WTC11 (cell line): ENCODE results near the gene EBI3.

Experiments
- CBFB ChIP-seq: sonication (generic); formaldehyde crosslinking; IDR thresholded peaks from 2 replicates; pipeline ENCODE4 v1.8.1; 2022; ENCODE audit warnings: mild to moderate bottlenecking, low read depth, missing genetic modification reagents
- CTCF ChIP-seq: fragments of 200-600 bp; IDR thresholded peaks from 2 replicates; pipeline ENCODE4 v1.8.0; 2022; ENCODE audit warnings: antibody characterized with exemption

GRCh38 chr19:4279530-4280422, 50.5 kb downstream of the EBI3 start:
- TF ChIP-seq CBFB, result no peak
- no peak for TF ChIP-seq CTCF
